ENCODE results near the gene KIRREL1. TPM values are rescaled to one million over a fixed set of nuclear protein-coding genes. Genes with fewer than 3 reads are reported as not detected.
A peak's percentile ranks its signal among the peaks of the same experiment; 100 is the strongest.

Gene KIRREL1
- total RNA-seq, 1 donor from 2014 or later, result 195 TPM

GRCh38 chr1:158025576-158026230, 32.3 kb downstream of the KIRREL1 start:
- Mint-ChIP-seq H3K4me1 (ENCODE audit: low read depth, unreplicated experiment) (peaks cover 74% of the 10 kb centered on the region), H3K4me3 (ENCODE audit: unreplicated experiment) (no peak overlapping the region), H3K27me3 (ENCODE audit: low read depth, unreplicated experiment) (no peaks in the 10 kb centered on the region), H3K9me3 (ENCODE audit: unreplicated experiment) (no peaks in the 10 kb centered on the region), H3K36me3 (ENCODE audit: low read depth, unreplicated experiment) (peaks cover 10% of the 10 kb centered on the region), H3K27ac (ENCODE audit: unreplicated experiment) (peak overlapping the region; percentile 85)
- Histone ChIP-seq H3K4me2 (ENCODE audit: low read length) (no peak overlapping the region), H3K9me3 (ENCODE audit: insufficient read depth, low read depth, low read length) (no peaks in the 10 kb centered on the region), H3K9ac (ENCODE audit: low read length) (no peak overlapping the region), H2AFZ (ENCODE audit: low read depth, low read length) (no peak overlapping the region), H3K36me3 (ENCODE audit: insufficient read depth, low read length) (peaks cover 4% of the 10 kb centered on the region), H3K4me3 (ENCODE audit: insufficient read depth, low read depth, low read length) (no peak overlapping the region), H3K27ac (ENCODE audit: low read depth, low read length) (no peak overlapping the region), H4K20me1 (ENCODE audit: insufficient read depth, low read length) (peaks cover 44% of the 10 kb centered on the region), H3K27me3 (ENCODE audit: insufficient read depth, low read length) (no peaks in the 10 kb centered on the region), H3K4me1 (ENCODE audit: insufficient read depth, low read length) (peaks cover 33% of the 10 kb centered on the region), H3K79me2 (ENCODE audit: insufficient read depth, low read length) (peaks cover 98% of the 10 kb centered on the region)
- FAIRE-seq (no peak), DNase-seq (ENCODE audit: low read depth) (no peak)
- TF ChIP-seq CTCF (IDR thresholded peaks at IDR 0.05; ENCODE audit: insufficient read depth, low read depth, low read length) (no peak), EZH2 (IDR thresholded peaks at IDR 0.05; ENCODE audit: insufficient read depth, low read length) (no peak)

GRCh38 chr1:158026651-158027050, 33.2 kb downstream of the KIRREL1 start:
- Histone ChIP-seq H3K36me3 (ENCODE audit: insufficient read depth, low read length) (peaks cover 12% of the 10 kb centered on the region), H3K4me3 (ENCODE audit: insufficient read depth, low read depth, low read length) (no peak overlapping the region), H3K9ac (ENCODE audit: low read length) (no peak overlapping the region), H3K4me2 (ENCODE audit: low read length) (no peak overlapping the region), H4K20me1 (ENCODE audit: insufficient read depth, low read length) (peaks cover 54% of the 10 kb centered on the region), H3K9me3 (ENCODE audit: insufficient read depth, low read depth, low read length) (no peaks in the 10 kb centered on the region), H3K27ac (ENCODE audit: low read depth, low read length) (no peak overlapping the region), H3K4me1 (ENCODE audit: insufficient read depth, low read length) (peaks cover 24% of the 10 kb centered on the region), H3K27me3 (ENCODE audit: insufficient read depth, low read length) (no peaks in the 10 kb centered on the region), H2AFZ (ENCODE audit: low read depth, low read length) (no peak overlapping the region), H3K79me2 (ENCODE audit: insufficient read depth, low read length) (peaks cover 98% of the 10 kb centered on the region)
- Mint-ChIP-seq H3K4me1 (ENCODE audit: low read depth, unreplicated experiment) (peaks cover 66% of the 10 kb centered on the region), H3K4me3 (ENCODE audit: unreplicated experiment) (no peak overlapping the region), H3K27me3 (ENCODE audit: low read depth, unreplicated experiment) (no peaks in the 10 kb centered on the region), H3K9me3 (ENCODE audit: unreplicated experiment) (no peaks in the 10 kb centered on the region), H3K36me3 (ENCODE audit: low read depth, unreplicated experiment) (peaks cover 15% of the 10 kb centered on the region), H3K27ac (ENCODE audit: unreplicated experiment) (no peak overlapping the region)
- no peak for TF ChIP-seq CTCF (IDR thresholded peaks at IDR 0.05; ENCODE audit: insufficient read depth, low read depth, low read length)
- no peak for TF ChIP-seq EZH2 (IDR thresholded peaks at IDR 0.05; ENCODE audit: insufficient read depth, low read length)
- FAIRE-seq, result no peak
- no peak for DNase-seq (ENCODE audit: low read depth)

GRCh38 chr1:158027508-158027907, 34.1 kb downstream of the KIRREL1 start:
- H3K4me2 ChIP-seq (ENCODE audit: low read length), result no peak overlapping the region
- Mint-ChIP-seq H3K27ac (ENCODE audit: unreplicated experiment) (peak overlapping the region; percentile 38), H3K27me3 (ENCODE audit: low read depth, unreplicated experiment) (no peaks in the 10 kb centered on the region), H3K36me3 (ENCODE audit: low read depth, unreplicated experiment) (peaks cover 24% of the 10 kb centered on the region), H3K9me3 (ENCODE audit: unreplicated experiment) (no peaks in the 10 kb centered on the region), H3K4me1 (ENCODE audit: low read depth, unreplicated experiment) (peaks cover 63% of the 10 kb centered on the region), H3K4me3 (ENCODE audit: unreplicated experiment) (no peak overlapping the region)
- H2AFZ ChIP-seq (ENCODE audit: low read depth, low read length), result no peak overlapping the region
- H3K9ac ChIP-seq (ENCODE audit: low read length), result no peak overlapping the region
- DNase-seq (ENCODE audit: low read depth) (no peak), FAIRE-seq (no peak)
- TF ChIP-seq EZH2 (IDR thresholded peaks at IDR 0.05; ENCODE audit: insufficient read depth, low read length) (no peak), CTCF (IDR thresholded peaks at IDR 0.05; ENCODE audit: insufficient read depth, low read depth, low read length) (no peak)
- peaks cover 98% of the 10 kb centered on the region for H3K79me2 ChIP-seq (ENCODE audit: insufficient read depth, low read length)
- H3K4me1 ChIP-seq (ENCODE audit: insufficient read depth, low read length), result peaks cover 22% of the 10 kb centered on the region
- H3K36me3 ChIP-seq (ENCODE audit: insufficient read depth, low read length), result peaks cover 14% of the 10 kb centered on the region
- no peaks in the 10 kb centered on the region for H3K27me3 ChIP-seq (ENCODE audit: insufficient read depth, low read length)
- H3K4me3 ChIP-seq (ENCODE audit: insufficient read depth, low read depth, low read length), result no peak overlapping the region
- H3K27ac ChIP-seq (ENCODE audit: low read depth, low read length), result no peak overlapping the region
- peaks cover 61% of the 10 kb centered on the region for H4K20me1 ChIP-seq (ENCODE audit: insufficient read depth, low read length)
- H3K9me3 ChIP-seq (ENCODE audit: insufficient read depth, low read depth, low read length), result no peaks in the 10 kb centered on the region
